HL-60/S4 (cell line): ENCODE measurements around the gene SULT1E1.

Experiments
- in situ Hi-C: fragments of 300-500 bp; cut with MboI; formaldehyde crosslinking; loops from 2 replicates; pipeline ENCODE4 v1.14.3; 2022; ENCODE audit warnings: low sequenced_read_pairs

Gene SULT1E1, protein sequence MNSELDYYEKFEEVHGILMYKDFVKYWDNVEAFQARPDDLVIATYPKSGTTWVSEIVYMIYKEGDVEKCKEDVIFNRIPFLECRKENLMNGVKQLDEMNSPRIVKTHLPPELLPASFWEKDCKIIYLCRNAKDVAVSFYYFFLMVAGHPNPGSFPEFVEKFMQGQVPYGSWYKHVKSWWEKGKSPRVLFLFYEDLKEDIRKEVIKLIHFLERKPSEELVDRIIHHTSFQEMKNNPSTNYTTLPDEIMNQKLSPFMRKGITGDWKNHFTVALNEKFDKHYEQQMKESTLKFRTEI

DNA sequence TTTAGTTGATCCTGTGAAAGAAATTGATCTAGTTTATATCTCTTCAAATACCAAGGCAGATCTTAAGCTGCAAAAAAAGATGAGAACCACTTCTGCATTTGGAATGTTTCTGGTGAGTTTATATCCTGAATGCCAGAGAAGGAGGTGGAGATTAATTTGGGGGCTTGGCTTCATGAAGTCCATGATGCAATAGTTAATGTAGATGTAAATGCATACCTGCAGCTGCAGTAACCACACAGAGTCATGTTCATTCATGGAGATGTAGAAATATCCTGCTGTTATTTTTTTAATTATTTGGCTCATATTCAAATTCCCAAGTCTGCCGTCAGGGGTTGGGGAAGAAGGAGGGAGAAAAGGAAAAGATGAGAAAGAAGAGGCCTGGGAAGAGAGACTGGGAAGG lies at the start of gene SULT1E1:
TSS of gene SULT1E1 (minus strand) at position 94 of the 400 bp plus-strand sequence. CDS start 2,501 bp downstream, outside the sequence.
- in situ Hi-C loops: no loop called here

DNA sequence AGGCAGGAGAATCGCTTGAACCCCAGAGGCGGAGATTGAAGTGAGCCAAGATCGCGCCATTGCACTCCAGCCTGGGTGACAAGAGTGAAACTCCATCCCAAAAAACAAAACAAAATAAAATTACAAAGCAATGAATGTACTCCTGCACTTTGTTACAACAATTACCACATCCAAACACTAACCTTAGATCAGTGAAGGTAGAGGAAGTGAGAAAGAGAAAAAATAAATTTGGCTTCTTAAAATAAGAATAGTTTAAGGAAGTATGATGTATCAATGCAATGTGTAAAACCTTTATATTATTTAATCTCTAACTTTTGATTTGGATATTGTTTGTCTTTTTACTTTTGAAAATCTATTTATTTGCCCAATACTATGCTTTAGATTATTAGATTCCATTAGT lies 49.2 kb upstream of the SULT1E1 start:
- in situ Hi-C loops: no loop called here

DNA sequence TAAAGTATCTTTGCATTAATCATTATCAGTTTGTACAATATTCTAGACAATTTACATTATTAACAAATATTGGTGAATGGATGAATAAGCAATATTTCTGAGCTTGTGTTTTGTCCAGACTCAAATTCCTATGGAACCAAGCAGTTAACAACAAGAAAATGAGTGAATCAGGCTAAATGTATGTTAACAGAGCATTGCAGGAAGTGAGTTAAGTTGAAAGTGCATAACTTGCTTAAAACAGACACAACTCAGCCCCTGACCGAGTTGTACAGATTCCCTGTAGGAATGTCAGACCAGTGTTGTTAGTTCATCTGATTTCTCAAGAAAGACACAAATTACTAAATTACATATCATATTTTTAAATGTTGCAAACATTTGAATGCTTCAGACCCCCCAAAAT lies 47.2 kb upstream of the SULT1E1 start:
- in situ Hi-C loops: no loop called here

DNA sequence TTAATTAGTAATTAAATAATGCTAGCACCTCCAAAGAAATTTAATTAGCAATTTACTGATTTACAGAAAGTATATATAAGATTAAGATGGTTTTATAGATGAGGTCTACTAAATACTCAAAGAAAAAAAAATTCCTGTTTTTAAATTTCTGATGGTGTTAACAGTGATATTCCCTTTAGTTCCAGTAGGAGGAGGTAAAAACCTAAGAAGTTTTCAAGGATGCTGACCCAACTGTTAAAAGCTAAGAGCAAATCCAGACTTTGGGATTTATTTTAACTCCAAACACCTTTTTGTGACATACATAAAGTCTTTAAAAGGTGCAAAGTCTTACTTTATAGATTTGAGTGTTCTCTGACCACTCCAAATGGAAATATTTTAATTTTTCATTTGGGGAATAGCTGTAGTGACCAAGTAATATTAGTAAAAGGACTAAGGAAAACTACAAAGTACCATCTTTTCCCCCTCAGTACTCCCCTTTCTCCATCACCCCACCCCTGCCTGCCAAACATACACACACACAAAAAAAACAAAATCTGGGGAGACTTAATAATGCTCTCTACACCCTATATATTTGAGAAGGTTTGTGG lies 36.7 kb upstream of the SULT1E1 start:
- in situ Hi-C loops: no loop called here

DNA sequence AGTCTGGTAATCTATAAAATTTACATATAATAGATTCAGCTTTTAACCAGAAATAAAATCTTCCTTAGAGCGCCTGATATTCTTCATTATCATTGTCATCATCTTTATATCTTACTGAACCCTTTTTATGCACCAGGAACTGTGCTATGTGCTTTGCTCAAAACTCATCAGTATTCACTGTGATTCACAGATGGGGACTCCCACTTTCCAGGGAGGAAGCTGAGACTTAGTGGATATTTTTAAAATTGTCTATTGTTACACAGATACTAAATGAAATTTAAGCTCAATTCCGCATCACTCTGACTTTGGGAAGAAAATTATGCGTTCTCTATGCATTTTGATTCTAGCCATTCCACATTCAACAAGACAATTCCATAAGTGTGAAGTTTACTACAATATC lies 34.8 kb upstream of the SULT1E1 start:
- in situ Hi-C loops: no loop called here

DNA sequence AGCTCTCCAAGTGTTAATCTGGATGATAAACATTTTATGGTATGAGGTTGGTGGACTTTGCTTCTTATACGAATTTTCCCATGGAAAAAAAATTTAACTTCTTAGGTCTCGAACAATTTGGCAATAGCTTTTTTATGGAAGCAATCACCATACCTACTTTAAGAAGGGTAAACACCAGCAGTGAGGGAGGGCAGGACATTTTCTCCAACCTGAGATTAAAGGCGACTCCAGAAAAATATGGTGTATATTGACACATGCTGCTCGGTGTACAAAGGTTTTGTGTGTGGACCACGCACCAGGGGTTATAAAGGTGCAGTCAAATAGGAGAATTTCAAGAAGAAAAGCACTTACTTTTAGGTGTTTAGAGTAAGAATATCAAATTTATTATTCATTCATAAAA lies 34.2 kb upstream of the SULT1E1 start:
- in situ Hi-C loops: no loop called here

DNA sequence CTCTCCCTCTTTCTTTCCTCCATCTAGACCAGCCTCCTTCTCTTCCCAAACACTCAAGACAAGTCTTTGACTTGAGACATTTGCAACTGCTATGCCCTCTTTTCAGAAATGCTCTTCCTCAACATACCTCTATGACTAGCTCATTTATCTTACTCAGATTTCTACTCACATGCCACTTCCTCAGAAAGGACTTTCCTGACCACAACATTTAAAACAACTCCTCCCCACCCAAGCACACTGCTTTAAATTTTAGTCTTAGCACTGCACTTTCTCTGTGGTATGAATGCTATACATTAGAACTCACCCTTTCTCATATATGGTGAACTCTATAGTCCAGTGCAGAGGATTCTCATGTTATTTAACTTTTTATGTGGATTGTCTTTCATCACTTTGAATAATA lies 28.4 kb upstream of the SULT1E1 start:
- in situ Hi-C loops: no loop called here

DNA sequence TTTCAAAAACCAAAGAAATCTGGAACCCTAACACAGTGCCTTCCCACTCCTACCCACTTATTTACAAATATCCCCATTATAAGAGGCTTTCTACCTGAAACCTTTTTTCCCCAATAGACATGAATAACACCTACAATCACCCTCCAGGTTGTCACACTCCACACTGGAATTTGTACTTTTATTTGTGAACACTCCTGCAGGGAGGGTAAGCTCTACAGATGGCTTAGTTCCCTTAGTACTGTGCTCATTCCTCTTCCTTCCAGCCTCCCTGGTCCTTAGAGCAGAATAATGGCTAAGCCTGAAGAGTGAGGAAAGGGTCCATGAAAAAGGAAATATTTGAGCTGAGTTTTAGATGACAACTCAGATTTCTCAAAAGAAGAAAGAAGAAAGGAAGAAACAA lies 22.2 kb upstream of the SULT1E1 start:
- in situ Hi-C loops: no loop called here

DNA sequence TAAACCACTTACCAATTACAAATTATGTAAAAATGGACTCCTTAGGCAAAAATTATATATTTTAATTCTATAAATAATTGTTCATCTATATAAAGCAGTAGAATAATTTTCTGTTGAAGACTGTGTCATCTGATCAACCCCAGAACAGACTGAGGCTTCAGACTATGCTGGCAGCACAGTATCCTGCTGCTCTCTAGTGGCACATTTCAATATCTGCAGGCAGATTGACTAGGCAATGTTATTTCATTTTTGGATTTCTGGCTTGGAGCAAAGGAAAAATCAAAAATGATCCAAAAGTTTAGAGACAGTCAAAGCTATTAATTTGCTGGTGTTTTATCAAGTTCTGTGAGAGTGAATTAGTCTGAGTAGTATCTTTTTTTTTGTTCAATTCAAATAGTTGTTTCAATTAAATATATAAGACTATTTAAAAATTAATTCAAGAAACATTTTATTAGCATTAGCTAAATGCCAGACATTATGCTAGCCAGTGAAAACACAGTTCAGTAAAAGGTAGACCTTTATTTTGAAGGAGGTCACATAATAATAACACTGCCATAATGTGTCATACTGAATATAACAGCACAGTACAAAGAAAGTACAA lies 21.3 kb upstream of the SULT1E1 start:
- in situ Hi-C loops: no loop called here

DNA sequence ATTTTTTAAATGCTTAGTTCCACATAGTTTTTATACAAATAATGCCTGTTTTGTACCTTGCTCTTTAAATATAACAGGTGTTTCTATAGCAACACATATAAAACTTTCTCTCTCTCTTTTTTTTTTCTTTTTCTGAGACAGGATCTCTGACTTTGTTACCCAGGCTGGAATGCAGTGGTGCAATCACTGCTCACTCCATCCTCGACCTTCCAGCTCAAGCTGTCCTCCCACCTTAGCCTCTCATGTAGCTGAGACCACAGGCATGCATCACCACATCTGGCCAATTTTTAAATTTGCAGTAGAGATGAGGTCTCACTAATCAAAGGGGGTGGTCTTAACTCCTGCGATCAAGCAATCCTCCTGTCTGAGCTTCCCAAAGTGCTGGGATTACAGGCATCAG lies 18.3 kb upstream of the SULT1E1 start:
- in situ Hi-C loops: loop anchor here (10.0 kb wide), 1 partner anchor 183 kb away; no protein-coding TSS in a partner anchor

DNA sequence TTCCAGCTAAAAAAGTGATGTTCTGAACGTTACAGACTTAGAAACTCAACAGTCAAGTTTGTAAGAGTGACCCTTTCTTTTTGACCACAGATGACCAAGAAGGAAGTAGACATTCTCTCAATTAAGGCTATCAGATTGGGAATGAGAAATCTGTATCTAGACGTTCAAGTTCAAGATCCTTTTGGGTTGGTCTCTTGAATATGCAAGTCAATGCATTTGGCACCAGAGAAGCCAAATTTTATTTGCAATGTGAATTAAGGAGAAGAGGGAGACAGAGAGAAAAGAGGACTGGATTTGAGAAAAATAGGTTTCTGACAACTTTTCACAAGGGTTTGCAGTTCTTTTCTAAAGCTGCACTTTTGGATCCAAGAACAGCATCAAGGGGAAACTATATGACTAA lies 17.5 kb upstream of the SULT1E1 start:
- in situ Hi-C loops: loop anchor here (10.0 kb wide), 1 partner anchor 183 kb away; no protein-coding TSS in a partner anchor

DNA sequence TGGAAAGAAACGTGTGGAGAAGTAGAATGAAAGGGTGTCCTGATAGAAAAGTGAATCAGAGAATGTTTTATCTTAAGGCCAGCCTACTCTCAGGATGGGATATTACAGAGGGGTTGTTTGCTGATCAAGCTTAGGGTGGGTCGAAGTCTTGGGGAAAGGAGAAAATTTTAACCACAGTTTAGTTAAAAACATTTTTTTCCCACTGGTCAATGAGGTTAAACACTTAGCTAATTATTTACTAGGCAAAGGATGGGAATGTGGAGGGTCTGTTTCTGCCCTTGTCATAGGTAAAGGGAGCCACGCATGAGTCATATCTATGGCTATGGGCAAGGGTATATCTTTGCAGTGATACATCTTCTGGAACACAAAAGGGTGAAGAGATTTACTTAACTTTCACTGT lies 16.1 kb upstream of the SULT1E1 start:
- in situ Hi-C loops: loop anchor here (10.0 kb wide), 1 partner anchor 181 kb away; no protein-coding TSS in a partner anchor

DNA sequence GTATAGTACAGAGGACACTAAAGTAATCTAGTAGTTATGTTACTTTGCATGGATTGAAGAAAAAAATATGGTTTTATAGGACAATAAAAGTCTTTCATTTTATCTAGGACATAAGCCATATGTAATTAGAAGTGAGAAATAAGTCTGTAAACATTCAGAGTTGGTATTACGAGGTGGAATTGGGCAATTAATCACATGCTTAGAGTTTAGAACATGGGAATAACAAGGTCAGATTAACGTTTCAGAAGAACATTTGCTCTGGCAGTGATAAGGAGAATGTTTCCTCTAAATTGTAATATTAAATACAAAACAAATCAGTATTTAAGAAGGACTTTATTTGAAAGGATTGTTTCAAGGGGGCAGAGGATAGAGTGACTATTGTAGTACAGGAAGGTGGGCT lies 15.6 kb upstream of the SULT1E1 start:
- in situ Hi-C loops: loop anchor here (10.0 kb wide), 1 partner anchor 181 kb away; no protein-coding TSS in a partner anchor

DNA sequence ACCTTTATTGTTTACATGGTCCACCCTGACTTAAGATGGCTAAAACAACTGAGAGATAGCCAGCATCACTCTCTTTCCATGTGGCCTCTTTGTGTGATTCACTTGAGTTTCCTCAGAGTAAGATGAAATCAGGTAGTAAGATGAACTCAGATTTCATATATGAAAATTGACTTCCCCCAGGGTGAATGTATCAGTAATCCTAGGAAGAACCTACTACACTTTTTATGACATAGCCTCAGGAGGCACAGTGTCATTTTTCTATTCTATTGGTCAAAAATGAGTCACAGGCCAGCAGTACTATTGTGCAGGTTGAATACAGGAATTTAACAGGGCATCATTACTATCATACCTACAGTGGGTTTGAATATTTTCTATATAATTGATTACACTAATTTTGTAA lies 14.6 kb upstream of the SULT1E1 start:
- in situ Hi-C loops: loop anchor here (10.0 kb wide), 1 partner anchor 180 kb away; no protein-coding TSS in a partner anchor

DNA sequence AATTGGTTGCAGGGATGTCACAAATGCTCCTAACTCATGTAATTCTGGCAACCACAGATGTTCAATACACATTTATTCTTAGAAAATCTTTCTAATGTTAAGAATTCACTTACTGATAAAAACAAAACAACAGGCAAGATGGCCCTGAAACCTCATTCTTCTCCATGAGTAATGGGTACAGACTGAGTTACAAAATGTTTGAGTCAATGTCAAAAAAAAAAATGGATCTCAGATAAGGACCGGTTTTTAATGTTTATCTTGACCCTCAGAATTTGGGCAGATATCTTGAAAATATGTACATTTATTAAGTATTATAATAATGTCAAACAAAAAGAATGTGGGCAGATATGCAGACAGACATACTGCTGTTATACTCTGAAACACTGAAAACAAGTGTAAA lies 1.8 kb upstream of the SULT1E1 start:
- in situ Hi-C loops: no loop called here

DNA sequence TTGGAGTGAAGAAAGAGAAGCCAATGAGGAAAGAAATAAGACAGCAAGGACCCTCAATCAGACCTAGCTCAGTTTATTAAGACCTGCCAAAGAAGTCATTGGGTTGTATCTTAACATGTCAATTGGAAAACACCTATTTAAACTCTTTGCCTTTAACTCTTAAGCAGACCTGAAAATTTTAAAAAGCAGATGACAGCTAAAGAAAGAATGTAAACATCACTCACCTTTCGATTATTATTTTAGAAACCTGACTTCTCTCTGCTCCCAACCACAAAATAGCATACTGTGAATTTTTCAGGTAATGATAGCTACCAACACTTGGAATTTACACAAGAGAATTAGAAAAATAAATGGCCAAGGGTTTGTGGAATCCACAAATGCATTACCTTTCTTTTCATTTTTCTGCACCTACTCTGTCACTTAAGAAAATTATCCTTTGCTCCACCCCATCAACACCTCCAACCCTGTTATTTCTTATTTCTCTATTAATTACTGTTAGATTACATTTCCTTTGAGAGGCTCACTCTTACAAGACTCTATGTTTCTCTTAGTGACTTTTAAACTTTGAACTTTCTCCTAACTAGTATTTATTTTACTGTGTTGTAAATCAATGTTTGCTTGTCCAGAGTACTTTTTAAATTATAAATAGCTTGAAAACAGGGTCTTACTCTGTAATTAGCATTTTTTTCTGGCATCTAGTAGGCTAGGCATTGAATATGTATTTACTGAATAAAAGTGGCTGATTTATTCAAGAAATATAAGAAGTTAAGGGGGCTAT lies 765 bp upstream of the SULT1E1 start:
- in situ Hi-C loops: no loop called here

DNA sequence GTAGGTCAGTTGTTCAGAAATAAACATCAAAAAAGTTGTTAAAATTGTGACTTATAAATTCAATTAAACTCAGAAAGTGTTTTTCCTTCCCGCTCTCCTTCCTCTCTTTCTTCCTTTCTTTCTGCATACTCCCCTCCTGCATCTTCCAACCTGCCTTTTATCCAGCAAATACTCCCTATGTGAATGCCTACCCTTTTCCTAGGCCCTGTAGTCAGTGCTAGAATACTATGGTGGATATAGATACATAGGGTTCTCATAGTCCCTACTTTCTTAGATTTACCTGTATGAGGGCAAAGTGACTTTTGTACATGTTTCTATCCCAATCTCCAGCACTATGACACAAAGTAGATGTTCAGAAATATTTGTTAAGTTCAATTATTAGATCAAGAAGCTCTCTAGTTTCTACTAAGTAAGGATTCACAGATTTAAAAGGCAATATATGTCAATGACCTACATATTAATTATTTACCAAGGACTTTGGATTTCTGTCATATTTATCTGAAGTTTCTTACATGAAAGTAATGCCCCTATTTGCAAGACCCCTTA lies 732 bp downstream of the SULT1E1 start:
- in situ Hi-C loops: no loop called here

DNA sequence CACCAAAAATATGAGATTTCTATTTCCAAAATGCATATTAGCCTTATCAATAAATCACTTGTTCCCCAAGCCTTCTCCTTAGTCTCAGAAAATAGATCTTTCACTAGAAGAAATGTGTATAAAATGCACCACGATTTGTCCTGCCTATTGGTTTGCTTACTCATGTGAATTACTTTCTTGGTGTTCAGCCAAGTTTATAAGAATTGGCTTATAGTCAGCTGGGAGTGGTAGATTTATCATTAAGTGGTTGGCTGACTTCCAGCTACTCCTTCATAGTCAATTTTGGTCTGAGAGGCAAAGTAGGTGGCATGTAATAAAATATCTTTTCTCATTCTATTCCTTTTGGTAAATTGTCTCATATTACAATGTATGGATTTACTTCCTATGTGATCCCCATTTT lies 1.3 kb downstream of the SULT1E1 start:
- in situ Hi-C loops: no loop called here

DNA sequence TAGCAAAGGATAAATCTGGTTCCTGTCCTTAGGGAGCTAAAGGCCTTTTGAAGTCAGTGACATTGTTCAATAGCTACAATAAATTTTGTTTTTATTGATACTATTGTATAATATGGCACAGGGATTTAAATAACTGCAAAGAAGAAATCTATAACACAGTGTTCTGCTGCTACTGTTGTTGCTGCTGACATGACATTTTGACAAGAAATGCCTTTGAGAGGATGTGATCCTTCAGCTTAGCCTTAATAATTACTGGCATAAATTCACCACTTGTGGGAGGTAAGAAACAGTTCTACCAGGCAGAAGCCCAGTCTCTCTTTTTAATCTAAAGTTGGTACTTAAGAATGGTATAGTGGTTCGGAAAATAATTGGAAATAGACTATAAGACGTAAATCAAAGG lies 4.1 kb downstream of the SULT1E1 start:
- in situ Hi-C loops: no loop called here

DNA sequence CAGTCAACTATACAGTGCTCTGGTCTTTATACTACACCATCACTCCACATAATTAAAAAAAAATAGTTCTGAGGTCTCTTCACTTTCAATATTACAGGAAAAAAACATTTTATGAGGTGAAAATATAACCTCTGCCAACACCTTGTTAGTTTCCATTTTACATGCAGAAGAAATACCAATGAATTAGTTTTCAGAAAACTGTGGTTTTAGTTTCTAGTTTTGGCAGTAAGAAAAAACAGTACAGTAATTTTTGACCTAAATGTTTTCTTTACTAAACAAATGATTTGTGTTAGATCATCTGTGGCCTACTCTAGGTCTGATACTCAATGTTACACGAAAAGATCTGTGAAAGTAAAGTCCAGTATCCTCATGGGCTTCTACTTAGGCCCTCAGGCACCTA lies 10.0 kb downstream of the SULT1E1 start:
- in situ Hi-C loops: no loop called here

DNA sequence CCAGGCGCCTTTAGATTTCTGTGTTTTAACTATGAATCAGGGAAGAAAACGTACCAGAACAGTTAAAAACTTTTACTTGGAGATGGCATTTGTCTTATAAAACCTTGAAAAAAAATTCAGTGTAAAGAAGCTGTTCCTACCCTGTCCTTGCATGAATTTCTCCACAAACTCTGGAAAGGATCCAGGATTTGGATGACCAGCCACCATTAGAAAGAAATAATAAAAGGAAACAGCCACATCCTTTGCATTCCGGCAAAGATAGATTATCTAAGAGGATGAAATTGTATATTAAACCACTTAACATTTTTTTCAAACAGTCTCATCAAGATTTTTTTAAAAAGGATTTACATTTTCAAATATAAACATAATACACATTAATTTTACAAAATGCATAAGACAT lies 10.6 kb downstream of the SULT1E1 start:
- in situ Hi-C loops: no loop called here
